Endothelial cell of umbilical vein (primary cell): ENCODE measurements around the gene COPS2. TPM values are rescaled to one million over a fixed set of nuclear protein-coding genes. Genes with fewer than 3 reads are reported as not detected.
"Not testable (repeated sequence)": the region's sequence is repeated elsewhere in the genome, so short reads cannot be mapped to it uniquely, and the experiment has no call there.

Source experiments
- BruUV-seq: library from RNA; stranded (reverse); fragments of 400-500 nt; replicated peaks from 2 replicates; lab custom pipeline; 2021; lab: Mats Ljungman, UMichigan
- CTCF ChIA-PET: fragments of 300-600, 350-600 bp; sonication (Branson Sonifier 250); formaldehyde crosslinking; loops from one replicate; lab custom pipeline; 2021; ENCODE audit warnings: antibody characterized with exemption, inconsistent platforms; lab: Charles Lee
- POLR2A ChIA-PET: fragments of 300-600, 350-600 bp; sonication (Branson Sonifier 250); formaldehyde crosslinking; loops from one replicate; lab custom pipeline; 2021; ENCODE audit warnings: antibody characterized with exemption, inconsistent platforms; lab: Charles Lee
- DNase-seq: peaks from one replicate; pipeline ENCODE4 v3.0.0-alpha.2; 2011; ENCODE audit warnings: low read depth, low spot score
- FAIRE-seq: peaks from 2 replicates; lab custom pipeline; 2011; peaks lifted over from hg19 to GRCh38; lab: Jason Lieb, UNC
- H2AFZ ChIP-seq: 2 replicates; pipeline ENCODE4 v1.6.0; 2012; ENCODE audit warnings: low read depth, low read length, control low read depth, inconsistent platforms
- H3K27ac ChIP-seq: 2 replicates; pipeline ENCODE4 v1.5.1; 2011; ENCODE audit warnings: low read depth, mild to moderate bottlenecking, control low read depth, low read length, moderate library complexity; ENCODE audit not compliant: insufficient read depth
- H3K27me3 ChIP-seq, 2 experiments: 2 replicates each; pipeline versions ENCODE4 v1.6.0 to v1.6.1; 2011; ENCODE audit warnings: low read length in 2 of 2, mixed read lengths in 1 of 2; ENCODE audit not compliant: control insufficient read depth in 2 of 2, insufficient read depth in 2 of 2
- H3K36me3 ChIP-seq, 2 experiments: 2 replicates in 1 of 2; 3 replicates in 1 of 2; pipeline ENCODE4 v1.5.1; 2011; ENCODE audit warnings: low read length in 2 of 2, mild to moderate bottlenecking in 1 of 2, moderate library complexity in 1 of 2; ENCODE audit not compliant: control insufficient read depth in 2 of 2, insufficient read depth in 2 of 2; ENCODE audit errors: extremely low read depth in 1 of 2
- H3K4me1 ChIP-seq: 3 replicates; pipeline ENCODE4 v1.5.1; 2011; ENCODE audit warnings: mild to moderate bottlenecking, low read length; ENCODE audit not compliant: control insufficient read depth, insufficient read depth; ENCODE audit errors: extremely low read depth
- H3K4me2 ChIP-seq: 2 replicates; pipeline ENCODE4 v1.6.1; 2011; ENCODE audit warnings: low read length, control low read depth, mixed read lengths; ENCODE audit not compliant: insufficient read depth
- H3K4me3 ChIP-seq, 3 experiments: fragments of 200-600 bp in 1 of 3; sonication (generic), shearing (Covaris generic) in 1 of 3; replicated peaks in 1 of 3; 2 replicates each; pipeline ENCODE4 v1.5.1; 2011 to 2016; ENCODE audit warnings: control low read depth in 3 of 3, low read length in 3 of 3, mild to moderate bottlenecking in 2 of 3, inconsistent platforms in 1 of 3, low read depth in 1 of 3, moderate library complexity in 1 of 3; ENCODE audit not compliant: insufficient read depth in 1 of 3
- H3K79me2 ChIP-seq: 2 replicates; pipeline ENCODE4 v1.6.0; 2012; ENCODE audit warnings: low read length, inconsistent platforms; ENCODE audit not compliant: control insufficient read depth, insufficient read depth
- H3K9ac ChIP-seq: replicated peaks from 2 replicates; pipeline ENCODE3; 2011; ENCODE audit warnings: low read length, control low read depth; ENCODE audit not compliant: insufficient read depth; ENCODE audit errors: extremely low read depth
- H3K9me1 ChIP-seq: replicated peaks from 3 replicates; pipeline ENCODE4 v1.6.0; 2011; ENCODE audit warnings: mild to moderate bottlenecking, low read length; ENCODE audit not compliant: control insufficient read depth, insufficient read depth; ENCODE audit errors: extremely low read depth
- H3K9me3 ChIP-seq: replicated peaks from 2 replicates; pipeline ENCODE4 v1.5.1; 2012; ENCODE audit warnings: low read length, inconsistent platforms; ENCODE audit not compliant: control insufficient read depth, insufficient read depth
- H4K20me1 ChIP-seq: replicated peaks from 2 replicates; pipeline ENCODE3; 2011; ENCODE audit warnings: mild to moderate bottlenecking, low read length; ENCODE audit not compliant: control insufficient read depth, insufficient read depth; ENCODE audit errors: extremely low read depth
- EZH2 ChIP-seq: IDR thresholded peaks from 2 replicates; pipeline ENCODE4 v1.6.1; 2012; ENCODE audit warnings: borderline replicate concordance, low read depth, mild to moderate bottlenecking, moderate library complexity, low read length, inconsistent platforms; ENCODE audit not compliant: severe bottlenecking
- FOS ChIP-seq: IDR thresholded peaks from 2 replicates; pipeline ENCODE4 v1.6.1; 2011; ENCODE audit warnings: mild to moderate bottlenecking, low read length, moderate library complexity, borderline replicate concordance; ENCODE audit not compliant: insufficient read depth
- GATA2 ChIP-seq: IDR thresholded peaks from 2 replicates; pipeline ENCODE4 v1.7.0; 2011; ENCODE audit warnings: low read depth, mild to moderate bottlenecking, moderate library complexity, mixed read lengths, low read length; ENCODE audit not compliant: insufficient read length, insufficient read depth
- JUN ChIP-seq: IDR thresholded peaks from 2 replicates; pipeline ENCODE4 v1.6.1; 2011; ENCODE audit warnings: borderline replicate concordance, low read depth; ENCODE audit not compliant: insufficient read length, insufficient read depth
- MAX ChIP-seq: IDR thresholded peaks from 2 replicates; pipeline ENCODE4 v1.6.1; 2011; ENCODE audit not compliant: insufficient read depth, insufficient read length
- MYC ChIP-seq: IDR thresholded peaks from one replicate; pipeline ENCODE4 v1.6.1; 2011; ENCODE audit warnings: mild to moderate bottlenecking, low read depth, low read length
- POLR2A ChIP-seq: IDR thresholded peaks from 2 replicates; pipeline ENCODE4 v1.6.1; 2012; ENCODE audit warnings: low read depth, mild to moderate bottlenecking, control low read depth, low read length
- POLR2AphosphoS5 ChIP-seq: IDR thresholded peaks from 2 replicates; pipeline ENCODE4 v1.6.1; 2012; ENCODE audit warnings: low read depth, mild to moderate bottlenecking, control low read depth, low read length, moderate library complexity; ENCODE audit not compliant: insufficient read depth
- dilution Hi-C: fragments of 300-500 bp; cut with MboI; formaldehyde crosslinking; loops from one replicate; pipeline ENCODE4 v1.15.0; 2019; ENCODE audit warnings: low sequenced_read_pairs; ENCODE audit not compliant: extremely low pct_ligation_motif_present
- intact Hi-C: fragments of 100-400 bp; cut with micrococcal nuclease; formaldehyde crosslinking; loops from one replicate; pipeline ENCODE4 v1.10.0; 2022
- polyA plus RNA-seq, 4 experiments: library from polyadenylated mRNA; depleted of rRNA in 3 of 4; stranded (reverse) in 3 of 4; unstranded in 1 of 4; fragments of >200 nt; gene quantifications; 2 replicates each; pipeline versions ENCODE4 v1.2.1 to v1.2.3, GENCODE V29; 2011 to 2012; ENCODE audit warnings: missing spikeins in 1 of 4
- total RNA-seq: library from RNA; stranded (reverse); gene quantifications from 2 replicates; pipeline ENCODE4 v1.2.3, GENCODE V29; 2021
- TF ChIP-seq, protein P1 (sequence below), 2 donors: IDR thresholded peaks; 1 replicate in 1 of 2; 2 replicates in 1 of 2; pipeline ENCODE4 v1.5.1; 2011; ENCODE audit warnings: low read length in 2 of 2, mild to moderate bottlenecking in 2 of 2, moderate library complexity in 2 of 2, control low read depth in 1 of 2, inconsistent platforms in 1 of 2, low read depth in 1 of 2; ENCODE audit not compliant: insufficient read depth in 1 of 2; ENCODE audit errors: extremely low read depth in 1 of 2

Gene COPS2
- total and polyA plus RNA-seq, 2 donors (not counting 3 experiments of a cell fraction or from before 2014, with no cell fraction given) = 20.2 to 79.3 TPM

GRCh38 chr15:49178497-49178896 lies 23.1 kb upstream of the COPS2 start:
- no peaks in the 10 kb centered on the region for H3K27me3 ChIP-seq
- dilution Hi-C loops (no loop called here), intact Hi-C loops (no loop called here)
- H3K4me1 ChIP-seq = no peaks in the 10 kb centered on the region
- no peak overlapping the region for H3K4me2 ChIP-seq
- no peaks in the 10 kb centered on the region for H3K36me3 ChIP-seq
- H3K27ac ChIP-seq = no peak overlapping the region
- no peaks in the 10 kb centered on the region for H3K9me1 ChIP-seq
- no peak for FAIRE-seq
- POLR2A ChIA-PET = no interaction called here
- no peak overlapping the region for H2AFZ ChIP-seq
- no peaks in the 10 kb centered on the region for H3K9me3 ChIP-seq
- no TSS peak for BruUV-seq
- no peaks in the 10 kb centered on the region for H4K20me1 ChIP-seq
- H3K4me3 ChIP-seq = no peak overlapping the region
- CTCF ChIA-PET = interaction anchor here (1.5 kb wide), 1 partner anchor 33 kb away, joined by 4 read pairs; no protein-coding TSS in a partner anchor
- no peak for DNase-seq
- H3K79me2 ChIP-seq = peaks cover 11% of the 10 kb centered on the region
- TF ChIP-seq JUN (no peak), MYC (no peak), POLR2AphosphoS5 (no peak), GATA2 (no peak), MAX (no peak), EZH2 (no peak), POLR2A (no peak), FOS (no peak)
- TF ChIP-seq, protein P1, sequence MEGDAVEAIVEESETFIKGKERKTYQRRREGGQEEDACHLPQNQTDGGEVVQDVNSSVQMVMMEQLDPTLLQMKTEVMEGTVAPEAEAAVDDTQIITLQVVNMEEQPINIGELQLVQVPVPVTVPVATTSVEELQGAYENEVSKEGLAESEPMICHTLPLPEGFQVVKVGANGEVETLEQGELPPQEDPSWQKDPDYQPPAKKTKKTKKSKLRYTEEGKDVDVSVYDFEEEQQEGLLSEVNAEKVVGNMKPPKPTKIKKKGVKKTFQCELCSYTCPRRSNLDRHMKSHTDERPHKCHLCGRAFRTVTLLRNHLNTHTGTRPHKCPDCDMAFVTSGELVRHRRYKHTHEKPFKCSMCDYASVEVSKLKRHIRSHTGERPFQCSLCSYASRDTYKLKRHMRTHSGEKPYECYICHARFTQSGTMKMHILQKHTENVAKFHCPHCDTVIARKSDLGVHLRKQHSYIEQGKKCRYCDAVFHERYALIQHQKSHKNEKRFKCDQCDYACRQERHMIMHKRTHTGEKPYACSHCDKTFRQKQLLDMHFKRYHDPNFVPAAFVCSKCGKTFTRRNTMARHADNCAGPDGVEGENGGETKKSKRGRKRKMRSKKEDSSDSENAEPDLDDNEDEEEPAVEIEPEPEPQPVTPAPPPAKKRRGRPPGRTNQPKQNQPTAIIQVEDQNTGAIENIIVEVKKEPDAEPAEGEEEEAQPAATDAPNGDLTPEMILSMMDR (IDR thresholded peaks at IDR 0.05; ENCODE audit: extremely low read depth in 1 of 2, insufficient read depth in 1 of 2, low read depth in 1 of 2, low read length in 2 of 2) = no peak
- no peak overlapping the region for H3K9ac ChIP-seq

DNA sequence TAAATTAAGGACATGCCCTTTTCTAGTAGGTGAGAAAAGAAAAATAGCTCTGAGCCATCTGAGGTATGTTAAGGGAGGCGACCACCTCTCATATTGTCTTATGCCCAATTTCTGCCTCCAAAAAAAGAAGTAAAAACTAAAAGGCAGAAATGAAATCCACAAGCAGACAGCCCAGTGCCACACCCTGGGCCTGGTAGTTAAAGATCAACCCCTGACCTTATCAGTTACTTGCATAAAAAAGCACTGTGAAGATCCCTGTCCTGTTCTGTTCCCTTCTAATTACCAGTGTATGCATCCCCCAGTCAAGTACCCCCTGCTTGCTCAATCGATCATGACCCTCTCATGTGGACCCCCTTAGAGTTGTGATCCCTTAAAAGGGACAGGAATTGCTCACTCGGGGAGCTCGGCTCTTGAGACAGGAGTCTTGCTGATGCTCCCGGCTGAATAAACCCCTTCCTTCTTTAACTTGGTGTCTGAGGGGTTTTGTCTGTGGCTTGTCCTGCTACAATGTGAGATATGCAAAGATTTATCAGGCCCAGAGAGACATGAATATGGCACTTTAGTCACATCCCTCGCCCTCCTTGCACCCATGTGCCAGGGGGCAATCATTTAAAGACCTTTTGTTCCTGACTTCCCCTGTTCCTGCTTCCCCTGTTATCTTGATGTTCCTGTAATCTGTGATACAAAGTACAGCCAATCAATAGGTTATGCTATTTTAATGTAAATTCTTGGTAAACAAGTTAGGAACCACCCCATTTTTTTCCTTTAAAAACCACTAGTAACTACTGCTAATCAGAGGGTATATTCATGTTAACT lies 20.4 kb upstream of the COPS2 start:
- CTCF ChIA-PET = interaction anchor here (1.3 to 1.4 kb wide), 2 partner anchors 51 to 314 kb away, joined by 3 to 5 read pairs; no protein-coding TSS in a partner anchor
- H3K27ac ChIP-seq, FAIRE-seq, intact Hi-C loops, H3K36me3 ChIP-seq, H3K4me1 ChIP-seq, H3K4me2 ChIP-seq, H3K9me3 ChIP-seq, H3K4me3 ChIP-seq, DNase-seq, H3K27me3 ChIP-seq, BruUV-seq, H2AFZ ChIP-seq, H4K20me1 ChIP-seq, H3K9me1 ChIP-seq, POLR2A ChIA-PET, dilution Hi-C loops, H3K9ac ChIP-seq: not testable (repeated sequence)
- peaks cover 19% of the 10 kb centered on the region for H3K79me2 ChIP-seq
